Activated CD4-positive, alpha-beta T cell treated with anti-CD3 and anti-CD28 coated beads for 36 hours (primary cell): ENCODE measurements around the gene MYOM1. TPM values are rescaled to one million over a fixed set of nuclear protein-coding genes. Genes with fewer than 3 reads are reported as not detected.

Source experiments
- ATAC-seq: fragments of 200-7000 bp; cut with Tn5 transposase; one replicate; pipeline ENCODE4 v1.10.0; 2021; ENCODE audit warnings: mild to moderate bottlenecking, moderate library complexity
- CTCF ChIA-PET: fragments of 350-600 bp; sonication (Branson Sonifier 250); formaldehyde crosslinking; loops from one replicate; lab custom pipeline; 2021; ENCODE audit warnings: antibody characterized with exemption; lab: Charles Lee
- POLR2A ChIA-PET: fragments of 350-600 bp; sonication (Branson Sonifier 250); formaldehyde crosslinking; loops from one replicate; lab custom pipeline; 2021; ENCODE audit warnings: antibody characterized with exemption, inconsistent platforms; lab: Charles Lee
- DNase-seq: peaks from one replicate; pipeline ENCODE4 v3.0.0-alpha.2; 2020
- H3K27ac Mint-ChIP-seq: one replicate; pipeline ENCODE4 v1.8.0; 2021; ENCODE audit warnings: mixed read lengths
- H3K27me3 Mint-ChIP-seq: one replicate; pipeline ENCODE4 v1.8.0; 2021; ENCODE audit warnings: mixed read lengths
- H3K36me3 Mint-ChIP-seq: one replicate; pipeline ENCODE4 v1.8.0; 2021; ENCODE audit warnings: low read depth, mixed read lengths
- H3K4me1 Mint-ChIP-seq: one replicate; pipeline ENCODE4 v1.8.0; 2021; ENCODE audit warnings: mixed read lengths
- H3K4me3 Mint-ChIP-seq: one replicate; pipeline ENCODE4 v1.8.0; 2021; ENCODE audit warnings: mild to moderate bottlenecking, moderate library complexity, mixed read lengths
- H3K9me3 Mint-ChIP-seq: one replicate; pipeline ENCODE4 v1.8.0; 2021; ENCODE audit warnings: low read depth, mixed read lengths
- intact Hi-C, 2 experiments: fragments of 100-400 bp; cut with DNase I in 1 of 2; cut with micrococcal nuclease in 1 of 2; formaldehyde crosslinking; loops; one replicate each; pipeline versions ENCODE4 v1.14.2 to v1.15.1; 2022 to 2024; cut with DNase I, micrococcal nuclease
- total RNA-seq, 2 experiments: library from RNA; stranded (reverse); gene quantifications; one replicate each; pipeline ENCODE4 v1.2.3, GENCODE V29; 2021

Gene MYOM1
- total RNA-seq, 2 experiments from 2014 or later = 0.89 to 0.95 TPM

- intact Hi-C loops = no loop called here
- ATAC-seq (peak; percentile 39), DNase-seq (no peak)
- Mint-ChIP-seq H3K9me3 (no peaks in the 10 kb centered on the region), H3K4me1 (peaks cover 4% of the 10 kb centered on the region), H3K27ac (no peak overlapping the region), H3K4me3 (no peak overlapping the region), H3K36me3 (no peaks in the 10 kb centered on the region), H3K27me3 (no peaks in the 10 kb centered on the region)
- ChIA-PET POLR2A (no interaction called here), CTCF (interaction anchor here (0.6 to 1.9 kb wide), 3 partner anchors 96 to 626 kb away, joined by 3 to 7 read pairs (median 3); no protein-coding TSS in a partner anchor)
Measured at GRCh38 chr18:3148930-3149535, 70.7 kb downstream of the MYOM1 start.

GRCh38 chr18:3147935-3148554 is 71.7 kb downstream of the MYOM1 start:
- no peak for ATAC-seq
- H3K9me3 Mint-ChIP-seq = no peaks in the 10 kb centered on the region
- H3K4me1 Mint-ChIP-seq = peaks cover 4% of the 10 kb centered on the region
- no peak overlapping the region for H3K27ac Mint-ChIP-seq
- H3K27me3 Mint-ChIP-seq = no peaks in the 10 kb centered on the region
- DNase-seq = no peak
- no peak overlapping the region for H3K4me3 Mint-ChIP-seq
- ChIA-PET CTCF (interaction anchor here (0.6 to 1.9 kb wide), 5 partner anchors 19 to 175 kb away, joined by 3 to 8 read pairs (median 3); no protein-coding TSS in a partner anchor), POLR2A (no interaction called here)
- H3K36me3 Mint-ChIP-seq = no peaks in the 10 kb centered on the region
- intact Hi-C loops = no loop called here

- ATAC-seq = no peak
- no peaks in the 10 kb centered on the region for H3K36me3 Mint-ChIP-seq
- H3K9me3 Mint-ChIP-seq = peaks cover 5% of the 10 kb centered on the region
- intact Hi-C loops = no loop called here
- ChIA-PET POLR2A (no interaction called here), CTCF (interaction anchor here (1.5 kb wide), 2 partner anchors 10 to 12 kb away, joined by 3 to 9 read pairs; no protein-coding TSS in a partner anchor)
- DNase-seq = no peak
- H3K27ac Mint-ChIP-seq = no peak overlapping the region
- no peaks in the 10 kb centered on the region for H3K27me3 Mint-ChIP-seq
- H3K4me3 Mint-ChIP-seq = no peak overlapping the region
- H3K4me1 Mint-ChIP-seq = no peaks in the 10 kb centered on the region
Measured at GRCh38 chr18:3140986-3141639, 78.7 kb downstream of the MYOM1 start.

GRCh38 chr18:3140342-3140741 is 79.4 kb downstream of the MYOM1 start:
- Mint-ChIP-seq H3K4me1 (no peaks in the 10 kb centered on the region), H3K27me3 (no peaks in the 10 kb centered on the region), H3K36me3 (no peaks in the 10 kb centered on the region), H3K4me3 (no peak overlapping the region), H3K27ac (no peak overlapping the region), H3K9me3 (peaks cover 5% of the 10 kb centered on the region)
- CTCF ChIA-PET = interaction anchor here (1.4 to 2.4 kb wide), 4 partner anchors 9 to 78 kb away, joined by 5 to 9 read pairs (median 8); no protein-coding TSS in a partner anchor
- no peak for DNase-seq
- POLR2A ChIA-PET = no interaction called here
- no peak for ATAC-seq
- intact Hi-C loops = no loop called here

GRCh38 chr18:3139406-3139805 is 80.4 kb downstream of the MYOM1 start:
- Mint-ChIP-seq H3K9me3 (peaks cover 5% of the 10 kb centered on the region), H3K27me3 (no peaks in the 10 kb centered on the region), H3K4me3 (no peak overlapping the region), H3K4me1 (no peaks in the 10 kb centered on the region), H3K36me3 (no peaks in the 10 kb centered on the region), H3K27ac (no peak overlapping the region)
- intact Hi-C loops = no loop called here
- ChIA-PET POLR2A (no interaction called here), CTCF (interaction anchor here (1.1 to 2.4 kb wide), 5 partner anchors 8 to 203 kb away, joined by 5 to 9 read pairs (median 7); no protein-coding TSS in a partner anchor)
- DNase-seq = no peak
- ATAC-seq = no peak

- ATAC-seq = no peak
- Mint-ChIP-seq H3K27ac (no peak overlapping the region), H3K27me3 (no peaks in the 10 kb centered on the region), H3K9me3 (peaks cover 5% of the 10 kb centered on the region), H3K4me1 (no peaks in the 10 kb centered on the region), H3K4me3 (no peak overlapping the region), H3K36me3 (no peaks in the 10 kb centered on the region)
- no peak for DNase-seq
- intact Hi-C loops = no loop called here
- POLR2A ChIA-PET = no interaction called here
- CTCF ChIA-PET = interaction anchor here (0.6 to 2.4 kb wide), 5 partner anchors 9 to 202 kb away, joined by 4 to 9 read pairs (median 8); no protein-coding TSS in a partner anchor
Measured at GRCh38 chr18:3138274-3138975, 81.3 kb downstream of the MYOM1 start.

GRCh38 chr18:3135536-3135935 is 84.2 kb downstream of the MYOM1 start:
- no peak overlapping the region for H3K4me3 Mint-ChIP-seq
- CTCF ChIA-PET = interaction anchor here (1.0 to 1.6 kb wide), 2 partner anchors 16 to 141 kb away, joined by 3 to 5 read pairs; no protein-coding TSS in a partner anchor
- H3K27me3 Mint-ChIP-seq = no peaks in the 10 kb centered on the region
- POLR2A ChIA-PET = no interaction called here
- DNase-seq (no peak), ATAC-seq (no peak)
- no peak overlapping the region for H3K27ac Mint-ChIP-seq
- H3K4me1 Mint-ChIP-seq = no peaks in the 10 kb centered on the region
- intact Hi-C loops = no loop called here
- H3K36me3 Mint-ChIP-seq = no peaks in the 10 kb centered on the region
- H3K9me3 Mint-ChIP-seq = no peaks in the 10 kb centered on the region

GRCh38 chr18:3132700-3133099 is 87.1 kb downstream of the MYOM1 start:
- no peaks in the 10 kb centered on the region for H3K9me3 Mint-ChIP-seq
- no peak overlapping the region for H3K27ac Mint-ChIP-seq
- ATAC-seq (no peak), DNase-seq (no peak)
- peaks cover 10% of the 10 kb centered on the region for H3K4me1 Mint-ChIP-seq
- intact Hi-C loops = no loop called here
- no peak overlapping the region for H3K4me3 Mint-ChIP-seq
- ChIA-PET POLR2A (no interaction called here), CTCF (interaction anchor here (0.6 to 1.3 kb wide), 2 partner anchors 70 to 199 kb away, joined by 3 to 5 read pairs; no protein-coding TSS in a partner anchor)
- no peaks in the 10 kb centered on the region for H3K36me3 Mint-ChIP-seq
- H3K27me3 Mint-ChIP-seq = no peaks in the 10 kb centered on the region

GRCh38 chr18:3130344-3130743 is 89.4 kb downstream of the MYOM1 start:
- H3K4me1 Mint-ChIP-seq = peaks cover 10% of the 10 kb centered on the region
- no peak overlapping the region for H3K4me3 Mint-ChIP-seq
- ChIA-PET POLR2A (no interaction called here), CTCF (interaction anchor here (0.5 to 6.0 kb wide), 10 partner anchors 10 to 201 kb away, joined by 3 to 45 read pairs (median 7); no protein-coding TSS in a partner anchor)
- H3K36me3 Mint-ChIP-seq = no peaks in the 10 kb centered on the region
- DNase-seq (no peak), ATAC-seq (no peak)
- H3K27ac Mint-ChIP-seq = no peak overlapping the region
- no peaks in the 10 kb centered on the region for H3K27me3 Mint-ChIP-seq
- intact Hi-C loops = no loop called here
- no peaks in the 10 kb centered on the region for H3K9me3 Mint-ChIP-seq

GRCh38 chr18:3129053-3129864 is 90.5 kb downstream of the MYOM1 start:
- Mint-ChIP-seq H3K36me3 (peaks cover 8% of the 10 kb centered on the region), H3K4me3 (no peak overlapping the region), H3K9me3 (peaks cover 5% of the 10 kb centered on the region), H3K27me3 (no peaks in the 10 kb centered on the region), H3K27ac (no peak overlapping the region), H3K4me1 (peaks cover 10% of the 10 kb centered on the region)
- DNase-seq = peak; percentile 92
- intact Hi-C loops = loop anchor here (1.0 kb wide), 3 partner anchors 117 to 197 kb away; no protein-coding TSS in a partner anchor
- POLR2A ChIA-PET = interaction anchor here (0.6 kb wide), 2 partner anchors 89 to 169 kb away, joined by 3 read pairs; no protein-coding TSS in a partner anchor
- CTCF ChIA-PET = interaction anchor here (0.6 to 6.0 kb wide), 60 partner anchors 9 to 555 kb away, joined by 3 to 45 read pairs (median 4); no protein-coding TSS in a partner anchor
- peak; percentile 99 for ATAC-seq
